ENCODE measurements around the gene HDGFL2.

Gene HDGFL2

GRCh38 chr19:4499855-4500254, 27.8 kb downstream of the HDGFL2 start:
- DNase-seq = no peak

- no peak for DNase-seq
These were observed 28.9 kb downstream of the HDGFL2 start for GRCh38 chr19:4500841-4501591.

GRCh38 chr19:4501691-4502090, 29.6 kb downstream of the HDGFL2 start:
- no peak for DNase-seq

- no peak for DNase-seq
These were observed 30.4 kb downstream of the HDGFL2 start for GRCh38 chr19:4502282-4503131.

- no peak for DNase-seq
These were observed 31.2 kb downstream of the HDGFL2 start for GRCh38 chr19:4503132-4503824.

GRCh38 chr19:4503825-4504170, 31.7 kb downstream of the HDGFL2 start:
- DNase-seq = no peak

- DNase-seq = no peak
These were observed 32.2 kb downstream of the HDGFL2 start for GRCh38 chr19:4504297-4504701.

- DNase-seq = no peak
These were observed 32.9 kb downstream of the HDGFL2 start for GRCh38 chr19:4504891-4505569.

GRCh38 chr19:4505570-4506448, 33.7 kb downstream of the HDGFL2 start:
- no peak for DNase-seq

- no peak for DNase-seq
These were observed 34.5 kb downstream of the HDGFL2 start for GRCh38 chr19:4506449-4507149.

GRCh38 chr19:4507150-4507452, 35.0 kb downstream of the HDGFL2 start:
- no peak for DNase-seq

- DNase-seq = no peak
These were observed 35.7 kb downstream of the HDGFL2 start for GRCh38 chr19:4507804-4508203.

GRCh38 chr19:4508698-4509097, 36.6 kb downstream of the HDGFL2 start:
- DNase-seq = no peak

- no peak for DNase-seq
These were observed 38.5 kb downstream of the HDGFL2 start for GRCh38 chr19:4510435-4511255.

GRCh38 chr19:4511300-4512054, 39.4 kb downstream of the HDGFL2 start:
- no peak for DNase-seq

GRCh38 chr19:4512070-4512469, 40.0 kb downstream of the HDGFL2 start:
- DNase-seq = no peak

GRCh38 chr19:4513248-4513647, 41.2 kb downstream of the HDGFL2 start:
- no peak for DNase-seq

- DNase-seq = no peak
These were observed 43.6 kb downstream of the HDGFL2 start for GRCh38 chr19:4515732-4516131.

- DNase-seq = no peak
These were observed 44.3 kb downstream of the HDGFL2 start for GRCh38 chr19:4516199-4516938.
